ENCODE results near the gene GFI1B. TPM values are rescaled to one million over a fixed set of nuclear protein-coding genes. Genes with fewer than 3 reads are reported as not detected.

GFI1B gene
- 0.74 TPM for polyA plus RNA-seq

GRCh38 chr9:132978451-132979131 is at the start of gene GFI1B:
GFI1B (plus strand) TSS chr9:132978694; CDS start chr9:132986679, 7,985 bp downstream.
- H3K9me3 Mint-ChIP-seq: peaks cover 0 to 2% (median 0%) of the 10 kb centered on the region in 3 donors
- H3K27me3 Mint-ChIP-seq: peaks cover 46% of the 10 kb centered on the region
- no peaks in the 10 kb centered on the region for H3K36me3 Mint-ChIP-seq
- peak within 1 kb of the TSS in 1 of 3 donors; percentile 29 for H3K27ac Mint-ChIP-seq
- peak within 1 kb of the TSS in 3 of 4 donors; percentile 21 to 75 (median 74) for H3K4me3 Mint-ChIP-seq
- H3K4me1 Mint-ChIP-seq: peaks cover 12 to 16% (median 12%) of the 10 kb centered on the region in 3 donors

GRCh38 chr9:132931178-132931735 is 47.2 kb upstream of the GFI1B start:
- no peaks in the 10 kb centered on the region for H3K27me3 Mint-ChIP-seq
- H3K4me3 Mint-ChIP-seq: no peak overlapping the region
- H3K4me1 Mint-ChIP-seq: peaks cover 2 to 7% (median 2%) of the 10 kb centered on the region in 3 donors
- no peak overlapping the region for H3K27ac Mint-ChIP-seq
- H3K9me3 Mint-ChIP-seq: no peaks in the 10 kb centered on the region
- peaks cover 7% of the 10 kb centered on the region for H3K36me3 Mint-ChIP-seq

GRCh38 chr9:132935026-132935425 is 43.5 kb upstream of the GFI1B start:
- H3K36me3 Mint-ChIP-seq: peaks cover 2% of the 10 kb centered on the region
- no peak overlapping the region for H3K27ac Mint-ChIP-seq
- peaks cover 2 to 7% (median 5%) of the 10 kb centered on the region in 3 donors for H3K4me1 Mint-ChIP-seq
- H3K4me3 Mint-ChIP-seq: no peak overlapping the region
- no peaks in the 10 kb centered on the region for H3K27me3 Mint-ChIP-seq
- no peaks in the 10 kb centered on the region for H3K9me3 Mint-ChIP-seq

GRCh38 chr9:132937463-132937901 is 41.0 kb upstream of the GFI1B start:
- peaks cover 6 to 10% (median 10%) of the 10 kb centered on the region in 3 donors for H3K4me1 Mint-ChIP-seq
- no peak overlapping the region for H3K27ac Mint-ChIP-seq
- H3K27me3 Mint-ChIP-seq: no peaks in the 10 kb centered on the region
- no peak overlapping the region for H3K4me3 Mint-ChIP-seq
- H3K36me3 Mint-ChIP-seq: peaks cover 2% of the 10 kb centered on the region
- H3K9me3 Mint-ChIP-seq: no peaks in the 10 kb centered on the region

- H3K36me3 Mint-ChIP-seq: peaks cover 2% of the 10 kb centered on the region
- no peak overlapping the region for H3K27ac Mint-ChIP-seq
- H3K4me1 Mint-ChIP-seq: peaks cover 4 to 23% (median 19%) of the 10 kb centered on the region in 3 donors
- H3K4me3 Mint-ChIP-seq: peak overlapping the region in 1 of 4 donors; percentile 24
- no peaks in the 10 kb centered on the region for H3K9me3 Mint-ChIP-seq
- H3K27me3 Mint-ChIP-seq: no peaks in the 10 kb centered on the region
These were observed 39.3 kb upstream of the GFI1B start for GRCh38 chr9:132939169-132939568.

GRCh38 chr9:132942541-132943182 is 35.8 kb upstream of the GFI1B start:
- no peaks in the 10 kb centered on the region for H3K9me3 Mint-ChIP-seq
- H3K4me1 Mint-ChIP-seq: peaks cover 9 to 27% (median 26%) of the 10 kb centered on the region in 3 donors
- H3K36me3 Mint-ChIP-seq: peaks cover 3% of the 10 kb centered on the region
- H3K27me3 Mint-ChIP-seq: peaks cover 3% of the 10 kb centered on the region
- peak overlapping the region in 2 of 3 donors; percentile 47 to 100 for H3K27ac Mint-ChIP-seq
- peak overlapping the region in 3 of 4 donors; percentile 92 to 97 (median 96) for H3K4me3 Mint-ChIP-seq

- Mint-ChIP-seq H3K27me3 (peaks cover 3% of the 10 kb centered on the region), H3K9me3 (no peaks in the 10 kb centered on the region), H3K4me1 (peaks cover 9 to 26% (median 24%) of the 10 kb centered on the region in 3 donors), H3K36me3 (peaks cover 3% of the 10 kb centered on the region), H3K4me3 (peak overlapping the region; percentile 92 to 99 (median 96)), H3K27ac (peak overlapping the region; percentile 94 to 100 (median 100))
These were observed 34.7 kb upstream of the GFI1B start for GRCh38 chr9:132943651-132944293.

GRCh38 chr9:132944294-132945185 is 34.0 kb upstream of the GFI1B start, which contains the start of gene TSC1:
TSC1 (minus strand) TSS chr9:132944616; CDS start chr9:132928872, 15,744 bp downstream.
- Mint-ChIP-seq H3K4me3 (peak within 1 kb of the TSS; percentile 92 to 99 (median 96)), H3K9me3 (no peaks in the 10 kb centered on the region), H3K36me3 (peaks cover 3% of the 10 kb centered on the region), H3K4me1 (peaks cover 9 to 26% (median 24%) of the 10 kb centered on the region in 3 donors), H3K27ac (peak within 1 kb of the TSS; percentile 100), H3K27me3 (peaks cover 3% of the 10 kb centered on the region)

GRCh38 chr9:132945186-132946130 is 33.0 kb upstream of the GFI1B start:
- Mint-ChIP-seq H3K4me3 (peak overlapping the region; percentile 92 to 99 (median 96)), H3K27ac (peak overlapping the region; percentile 100), H3K36me3 (peaks cover 3% of the 10 kb centered on the region), H3K9me3 (no peaks in the 10 kb centered on the region), H3K4me1 (peaks cover 9 to 26% (median 24%) of the 10 kb centered on the region in 3 donors), H3K27me3 (peaks cover 3% of the 10 kb centered on the region)

- H3K27ac Mint-ChIP-seq: peak overlapping the region in 1 of 3 donors; percentile 100
- H3K4me3 Mint-ChIP-seq: peak overlapping the region in 1 of 4 donors; percentile 92
- peaks cover 3% of the 10 kb centered on the region for H3K36me3 Mint-ChIP-seq
- H3K9me3 Mint-ChIP-seq: no peaks in the 10 kb centered on the region
- peaks cover 9 to 26% (median 24%) of the 10 kb centered on the region in 3 donors for H3K4me1 Mint-ChIP-seq
- peaks cover 3% of the 10 kb centered on the region for H3K27me3 Mint-ChIP-seq
These were observed 32.3 kb upstream of the GFI1B start for GRCh38 chr9:132946211-132946610.

GRCh38 chr9:132946631-132947295 is 31.7 kb upstream of the GFI1B start:
- H3K27ac Mint-ChIP-seq: peak overlapping the region in 1 of 3 donors; percentile 100
- H3K36me3 Mint-ChIP-seq: peaks cover 3% of the 10 kb centered on the region
- peak overlapping the region in 1 of 4 donors; percentile 92 for H3K4me3 Mint-ChIP-seq
- no peaks in the 10 kb centered on the region for H3K9me3 Mint-ChIP-seq
- H3K4me1 Mint-ChIP-seq: peaks cover 9 to 22% (median 21%) of the 10 kb centered on the region in 3 donors
- peaks cover 3% of the 10 kb centered on the region for H3K27me3 Mint-ChIP-seq

GRCh38 chr9:132947756-132948155 is 30.7 kb upstream of the GFI1B start:
- H3K36me3 Mint-ChIP-seq: peaks cover 3% of the 10 kb centered on the region
- peak overlapping the region in 1 of 3 donors; percentile 40 for H3K27ac Mint-ChIP-seq
- H3K4me3 Mint-ChIP-seq: peak overlapping the region in 1 of 4 donors; percentile 80
- peaks cover 6 to 15% (median 14%) of the 10 kb centered on the region in 3 donors for H3K4me1 Mint-ChIP-seq
- H3K27me3 Mint-ChIP-seq: peaks cover 3% of the 10 kb centered on the region
- no peaks in the 10 kb centered on the region for H3K9me3 Mint-ChIP-seq
